ENCODE results near the gene ENOX2. TPM values are rescaled to one million over a fixed set of nuclear protein-coding genes. Genes with fewer than 3 reads are reported as not detected.

The ENOX2 gene
- total RNA-seq, 4 donors from 2014 or later: 10.2 to 27.0 (median 12.9) TPM

GRCh38 chrX:130769835-130770234, 133.2 kb downstream of the ENOX2 start:
- TF ChIP-seq CTCF (IDR thresholded peaks at IDR 0.05): no peak
- ATAC-seq (ENCODE audit: low FRiP score) (no peak), DNase-seq (ENCODE audit: low spot score) (no peak)

- ATAC-seq (ENCODE audit: low FRiP score): no peak
- TF ChIP-seq CTCF (IDR thresholded peaks at IDR 0.05): no peak
- DNase-seq (ENCODE audit: low spot score): no peak
These were observed 144.9 kb downstream of the ENOX2 start for GRCh38 chrX:130758072-130758471.

GRCh38 chrX:130756233-130756632, 146.8 kb downstream of the ENOX2 start:
- DNase-seq (ENCODE audit: low spot score) (no peak), ATAC-seq (ENCODE audit: low FRiP score) (no peak)
- no peak for TF ChIP-seq CTCF (IDR thresholded peaks at IDR 0.05)

- no peak for ATAC-seq (ENCODE audit: low FRiP score)
- no peak for DNase-seq (ENCODE audit: low spot score)
- TF ChIP-seq CTCF (IDR thresholded peaks at IDR 0.05): no peak
These were observed 148.7 kb downstream of the ENOX2 start for GRCh38 chrX:130754353-130754752.

- DNase-seq (ENCODE audit: low spot score) (no peak), ATAC-seq (ENCODE audit: low FRiP score) (no peak)
- TF ChIP-seq CTCF (IDR thresholded peaks at IDR 0.05): no peak
These were observed 156.2 kb downstream of the ENOX2 start for GRCh38 chrX:130746709-130747342.

GRCh38 chrX:130746077-130746476, 156.9 kb downstream of the ENOX2 start:
- DNase-seq (ENCODE audit: low spot score) (no peak), ATAC-seq (ENCODE audit: low FRiP score) (no peak)

More at GRCh38 chrX:130746077-130746476, 156.9 kb downstream of the ENOX2 start:
- TF ChIP-seq CTCF (IDR thresholded peaks at IDR 0.05): no peak
